HK-2 (cell line): Measurements from ENCODE around the gene THAP3.
A peak's percentile ranks its signal among the peaks of the same experiment; 100 is the strongest.

ENCODE experiments used
- DNase-seq: peaks from one replicate; pipeline ENCODE4 v3.0.0-alpha.2; 2018; ENCODE audit not compliant: unreplicated experiment

THAP3 gene, protein sequence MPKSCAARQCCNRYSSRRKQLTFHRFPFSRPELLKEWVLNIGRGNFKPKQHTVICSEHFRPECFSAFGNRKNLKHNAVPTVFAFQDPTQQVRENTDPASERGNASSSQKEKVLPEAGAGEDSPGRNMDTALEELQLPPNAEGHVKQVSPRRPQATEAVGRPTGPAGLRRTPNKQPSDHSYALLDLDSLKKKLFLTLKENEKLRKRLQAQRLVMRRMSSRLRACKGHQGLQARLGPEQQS

DNA sequence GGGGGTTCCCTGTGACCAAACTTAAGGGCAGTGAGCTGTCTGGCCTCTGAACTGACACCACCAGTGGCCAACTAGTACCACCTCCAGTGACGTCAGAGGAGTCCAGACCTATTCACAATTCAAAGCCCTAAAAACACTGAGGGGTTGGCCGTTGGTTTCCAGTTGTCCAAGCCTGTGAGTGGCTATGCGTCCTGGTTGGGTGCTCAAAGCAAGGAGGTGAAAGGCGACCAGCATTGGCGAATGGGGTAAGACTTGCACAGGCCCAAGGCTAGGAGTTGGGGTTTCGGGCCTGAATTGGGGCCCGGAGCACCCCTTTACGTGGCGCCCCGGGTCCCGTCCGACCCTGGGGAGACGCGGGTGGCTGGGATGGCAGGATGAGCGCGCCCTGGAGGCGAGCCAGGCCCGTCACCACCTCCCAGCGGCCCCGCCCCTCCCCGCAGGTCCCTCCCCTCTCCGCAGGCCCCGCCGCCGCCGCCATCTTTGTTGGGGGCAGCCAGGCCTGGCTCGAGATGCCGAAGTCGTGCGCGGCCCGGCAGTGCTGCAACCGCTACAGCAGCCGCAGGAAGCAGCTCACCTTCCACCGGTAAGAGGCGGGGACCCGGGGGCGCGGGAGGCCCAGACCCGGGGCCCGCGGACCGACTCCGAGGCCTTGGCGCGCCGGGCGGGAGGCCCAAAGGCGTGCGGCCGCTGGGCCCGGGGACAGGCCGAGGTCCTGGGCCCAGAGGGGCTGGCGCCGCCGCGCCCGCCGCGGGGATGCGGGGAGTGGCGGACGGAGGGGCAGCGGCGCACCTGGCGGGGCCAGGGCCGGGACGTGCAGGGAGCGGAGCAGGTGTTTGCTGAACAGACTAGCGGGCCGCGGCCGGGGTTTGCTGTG is at the start of gene THAP3:
Gene THAP3 (plus strand): TSS at position 159 of the 874 bp plus-strand sequence. CDS start 351 bp downstream, at position 510.
- peak; percentile 90 for DNase-seq

DNA sequence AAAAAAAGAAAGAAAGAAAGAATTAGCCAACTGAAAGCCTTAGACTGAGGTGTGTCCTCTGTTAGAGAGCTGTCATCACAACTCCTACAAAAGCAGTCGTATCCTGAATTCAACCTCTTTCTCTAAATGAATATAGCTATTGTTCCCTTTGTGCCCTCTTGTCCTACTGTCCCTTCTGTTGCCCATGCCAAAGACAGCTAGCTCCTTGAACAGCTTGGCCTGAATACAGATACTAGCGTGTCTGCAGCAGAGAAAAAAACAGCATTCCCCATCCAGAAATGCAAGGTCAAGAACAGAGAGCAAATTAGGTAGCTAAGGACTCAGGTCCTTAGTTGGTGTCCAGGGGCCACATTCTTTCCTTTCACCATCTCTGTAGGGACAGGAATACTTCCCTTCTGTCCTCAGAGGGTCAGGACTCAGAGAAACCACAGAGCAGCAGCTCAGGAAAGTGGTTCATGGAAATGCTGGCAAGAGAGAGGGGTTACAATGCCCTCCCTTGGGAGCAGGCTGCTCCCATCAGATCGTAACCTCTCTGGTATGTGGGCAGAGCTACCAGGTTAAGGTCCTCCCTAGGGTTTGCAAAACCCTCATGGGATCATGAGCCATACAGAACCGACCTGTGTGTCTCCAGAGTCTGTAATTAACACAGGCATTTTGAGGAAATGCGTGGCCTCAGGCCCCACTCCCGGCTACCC is 46.7 kb upstream of the THAP3 start:
- no peak for DNase-seq

- no peak for DNase-seq
Observed at GRCh38 chr1:6578624-6579373, 45.9 kb upstream of the THAP3 start.

- DNase-seq = peak; percentile 97
Observed at GRCh38 chr1:6579374-6580118, 45.1 kb upstream of the THAP3 start, which contains the start of gene ZBTB48. Gene ZBTB48 (plus strand): TSS chr1:6579994. CDS start chr1:6580610, 616 bp downstream.

DNA sequence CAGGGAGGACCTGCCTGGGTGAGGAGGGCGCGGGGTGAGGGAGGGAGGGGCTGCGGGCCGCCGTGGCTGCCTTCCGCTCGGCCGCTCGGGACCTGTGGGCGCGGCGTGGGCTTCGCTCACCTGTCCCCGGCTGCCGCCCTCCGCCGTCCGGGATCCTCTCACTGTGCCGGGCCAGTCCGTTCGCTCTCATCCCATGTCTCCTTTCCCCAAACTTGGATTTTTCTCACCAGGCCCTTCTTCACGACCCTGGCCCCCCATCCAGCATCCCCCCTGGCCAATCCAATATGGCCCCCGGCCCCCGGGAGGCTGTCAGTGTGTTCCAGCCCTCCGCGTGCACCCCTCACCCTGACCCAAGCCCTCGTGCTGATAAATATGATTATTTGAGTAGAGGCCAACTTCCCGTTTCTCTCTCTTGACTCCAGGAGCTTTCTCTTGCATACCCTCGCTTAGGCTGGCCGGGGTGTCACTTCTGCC is 44.5 kb upstream of the THAP3 start:
- DNase-seq = no peak

DNA sequence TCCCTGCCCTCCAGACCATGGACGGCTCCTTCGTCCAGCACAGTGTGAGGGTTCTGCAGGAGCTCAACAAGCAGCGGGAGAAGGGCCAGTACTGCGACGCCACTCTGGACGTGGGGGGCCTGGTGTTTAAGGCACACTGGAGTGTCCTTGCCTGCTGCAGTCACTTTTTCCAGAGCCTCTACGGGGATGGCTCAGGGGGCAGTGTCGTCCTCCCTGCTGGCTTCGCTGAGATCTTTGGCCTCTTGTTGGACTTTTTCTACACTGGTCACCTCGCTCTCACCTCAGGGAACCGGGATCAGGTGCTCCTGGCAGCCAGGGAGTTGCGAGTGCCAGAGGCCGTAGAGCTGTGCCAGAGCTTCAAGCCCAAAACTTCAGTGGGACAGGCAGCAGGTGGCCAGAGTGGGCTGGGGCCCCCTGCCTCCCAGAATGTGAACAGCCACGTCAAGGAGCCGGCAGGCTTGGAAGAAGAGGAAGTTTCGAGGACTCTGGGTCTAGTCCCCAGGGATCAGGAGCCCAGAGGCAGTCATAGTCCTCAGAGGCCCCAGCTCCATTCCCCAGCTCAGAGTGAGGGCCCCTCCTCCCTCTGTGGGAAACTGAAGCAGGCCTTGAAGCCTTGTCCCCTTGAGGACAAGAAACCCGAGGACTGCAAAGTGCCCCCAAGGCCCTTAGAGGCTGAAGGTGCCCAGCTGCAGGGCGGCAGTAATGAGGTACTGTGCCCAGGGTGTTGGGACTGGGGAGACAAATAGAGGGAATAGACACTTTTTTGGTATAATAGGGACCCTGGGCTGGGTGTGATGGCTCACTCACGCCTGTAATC is 43.9 kb upstream of the THAP3 start:
- DNase-seq = peak; percentile 18

DNA sequence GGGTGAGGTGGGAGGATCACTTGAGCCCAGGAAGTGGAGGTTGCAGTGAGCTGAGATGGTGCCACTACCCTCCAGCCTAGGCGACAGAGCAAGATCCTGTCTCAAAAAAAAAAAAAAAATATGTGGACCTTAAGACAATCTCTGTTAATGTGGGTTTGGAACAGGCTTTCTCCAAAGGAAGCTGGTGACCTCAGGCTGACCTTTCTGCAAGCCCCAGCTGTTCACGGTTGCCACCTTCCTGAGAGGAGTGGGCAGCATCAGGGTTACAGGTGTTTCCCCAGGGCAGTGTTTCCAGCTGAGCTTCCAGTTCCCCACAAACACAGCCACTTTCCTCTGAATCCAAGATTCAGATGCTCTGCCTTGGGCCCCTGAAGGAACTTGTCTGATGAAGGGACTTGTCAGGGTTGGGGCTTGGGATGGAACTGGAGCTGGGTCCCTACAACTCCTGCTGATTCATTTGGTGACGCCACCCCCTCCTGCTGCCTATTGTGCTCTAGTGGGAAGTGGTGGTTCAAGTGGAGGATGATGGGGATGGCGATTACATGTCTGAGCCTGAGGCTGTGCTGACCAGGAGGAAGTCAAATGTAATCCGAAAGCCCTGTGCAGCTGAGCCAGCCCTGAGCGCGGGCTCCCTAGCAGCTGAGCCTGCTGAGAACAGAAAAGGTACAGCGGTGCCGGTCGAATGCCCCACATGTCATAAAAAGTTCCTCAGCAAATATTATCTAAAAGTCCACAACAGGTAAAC is 42.9 kb upstream of the THAP3 start:
- no peak for DNase-seq

DNA sequence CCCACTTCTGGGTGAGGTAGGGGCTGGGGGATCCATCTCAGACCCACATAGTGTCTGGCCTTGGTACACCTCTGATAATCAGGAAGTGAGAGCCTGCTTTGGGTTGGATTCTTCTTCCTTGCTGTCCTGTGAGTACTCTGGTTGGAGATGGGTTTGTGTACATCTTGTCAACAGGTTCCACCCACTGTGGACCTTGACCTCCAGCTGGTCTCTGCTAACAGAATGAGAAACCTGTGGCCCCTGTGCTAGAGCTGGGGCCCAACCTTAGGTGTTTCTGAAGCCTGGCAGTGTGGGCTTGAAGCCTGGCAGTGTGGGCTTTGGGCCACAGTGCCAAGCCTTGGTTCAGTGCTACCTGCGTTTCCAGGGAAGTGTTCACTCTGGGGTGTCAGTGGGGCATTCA is 42.3 kb upstream of the THAP3 start:
- no peak for DNase-seq

- no peak for DNase-seq
Observed at GRCh38 chr1:6584126-6585080, 40.3 kb upstream of the THAP3 start.

- no peak for DNase-seq
Observed at GRCh38 chr1:6585081-6585722, 39.5 kb upstream of the THAP3 start.

DNA sequence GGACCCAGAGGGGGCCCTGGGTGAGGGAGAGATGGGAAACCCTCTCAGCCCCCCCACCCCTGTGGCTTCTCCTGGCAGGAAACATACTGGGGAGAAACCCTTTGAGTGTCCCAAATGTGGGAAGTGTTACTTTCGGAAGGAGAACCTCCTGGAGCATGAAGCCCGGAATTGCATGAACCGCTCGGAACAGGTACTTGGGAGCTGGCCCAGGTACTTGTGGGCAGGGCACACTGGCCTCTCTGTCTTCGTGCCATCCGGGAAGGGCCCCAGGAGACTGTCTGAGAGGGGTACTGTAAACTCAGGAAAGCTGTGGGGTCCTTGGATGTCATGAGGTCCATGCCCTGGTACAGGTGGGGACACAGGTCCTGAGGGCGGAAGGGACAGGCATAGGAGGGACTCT is 38.8 kb upstream of the THAP3 start:
- DNase-seq = no peak

GRCh38 chr1:6586404-6586816 is 38.3 kb upstream of the THAP3 start:
- DNase-seq = no peak

DNA sequence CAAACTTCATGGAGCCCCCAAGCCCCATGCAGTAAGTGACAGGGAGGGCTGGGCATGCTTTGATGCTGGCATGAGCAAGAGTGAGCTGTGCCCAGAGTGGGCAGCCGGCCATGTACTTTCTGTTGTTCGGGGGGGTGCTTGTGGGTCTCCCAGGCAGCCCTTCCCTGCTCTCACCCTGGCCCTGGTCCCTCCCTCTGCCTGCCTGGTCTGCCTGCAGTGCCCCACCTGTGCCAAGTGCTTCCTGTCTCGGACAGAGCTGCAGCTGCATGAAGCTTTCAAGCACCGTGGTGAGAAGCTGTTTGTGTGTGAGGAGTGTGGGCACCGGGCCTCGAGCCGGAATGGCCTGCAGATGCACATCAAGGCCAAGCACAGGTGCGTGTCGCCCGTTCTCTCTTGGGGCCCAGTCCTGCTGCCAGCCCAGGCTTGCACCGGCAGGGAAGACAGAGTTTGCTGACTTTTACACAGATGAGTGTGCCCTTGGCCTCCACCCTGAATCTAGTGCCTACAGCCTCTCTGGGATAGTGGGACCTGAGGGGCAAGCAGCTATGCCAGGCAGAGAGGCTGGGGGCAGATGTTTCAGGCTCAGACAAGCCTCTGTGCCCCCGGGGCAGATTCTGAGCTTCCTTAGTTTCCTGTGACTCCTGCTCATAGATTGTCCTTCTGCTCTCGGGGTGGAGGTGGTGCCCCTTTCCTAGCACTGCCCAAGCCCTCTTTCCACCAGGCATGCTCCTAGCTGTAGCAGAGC is 37.2 kb upstream of the THAP3 start:
- DNase-seq = no peak

DNA sequence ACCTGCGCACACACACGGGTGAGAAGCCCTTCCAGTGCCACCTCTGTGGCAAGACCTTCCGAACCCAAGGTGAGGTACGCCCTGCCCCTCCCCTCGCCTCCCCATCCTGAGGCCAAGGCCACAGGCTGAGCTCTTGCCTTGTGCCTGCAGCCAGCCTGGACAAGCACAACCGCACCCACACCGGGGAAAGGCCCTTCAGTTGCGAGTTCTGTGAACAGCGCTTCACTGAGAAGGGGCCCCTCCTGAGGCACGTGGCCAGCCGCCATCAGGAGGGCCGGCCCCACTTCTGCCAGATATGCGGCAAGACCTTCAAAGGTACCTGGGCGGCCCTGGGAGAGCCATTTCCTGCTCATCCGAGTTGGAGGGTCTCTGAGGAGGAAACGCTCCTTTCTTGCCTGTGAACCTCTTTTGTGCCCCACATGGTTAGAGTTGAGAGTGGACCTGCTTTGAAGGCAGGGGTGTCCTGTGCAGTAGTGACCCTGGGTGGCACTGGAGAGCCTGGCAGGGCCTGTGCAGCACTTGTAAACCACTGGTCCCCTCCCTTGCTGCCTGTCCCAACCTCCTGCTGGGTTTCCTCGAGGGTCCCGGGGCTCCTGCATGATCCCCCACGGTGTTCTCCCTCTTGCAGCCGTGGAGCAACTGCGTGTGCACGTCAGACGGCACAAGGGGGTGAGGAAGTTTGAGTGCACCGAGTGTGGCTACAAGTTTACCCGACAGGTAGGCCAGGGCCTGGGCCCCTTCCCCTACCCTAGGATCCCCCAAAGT is 36.4 kb upstream of the THAP3 start:
- no peak for DNase-seq

DNA sequence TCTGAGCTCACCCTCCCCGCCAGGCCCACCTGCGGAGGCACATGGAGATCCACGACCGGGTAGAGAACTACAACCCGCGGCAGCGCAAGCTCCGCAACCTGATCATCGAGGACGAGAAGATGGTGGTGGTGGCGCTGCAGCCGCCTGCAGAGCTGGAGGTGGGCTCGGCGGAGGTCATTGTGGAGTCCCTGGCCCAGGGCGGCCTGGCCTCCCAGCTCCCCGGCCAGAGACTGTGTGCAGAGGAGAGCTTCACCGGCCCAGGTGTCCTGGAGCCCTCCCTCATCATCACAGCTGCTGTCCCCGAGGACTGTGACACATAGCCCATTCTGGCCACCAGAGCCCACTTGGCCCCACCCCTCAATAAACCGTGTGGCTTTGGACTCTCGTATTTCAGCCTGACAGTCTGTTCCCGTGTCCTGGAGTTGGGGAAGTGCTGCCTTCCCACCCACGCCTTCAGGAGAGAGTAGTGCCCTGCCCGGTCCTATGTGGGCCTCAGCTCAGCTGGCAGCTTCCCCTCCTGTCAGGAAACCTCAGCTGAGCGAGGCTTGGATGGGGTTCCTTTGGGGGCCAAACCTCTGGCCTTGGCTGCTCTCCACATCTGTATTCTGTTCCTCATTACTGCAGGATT is 35.7 kb upstream of the THAP3 start:
- DNase-seq = no peak

GRCh38 chr1:6590046-6590445 is 34.6 kb upstream of the THAP3 start:
- no peak for DNase-seq
